ENCODE results near the gene TMEM117.
"Not testable (repeated sequence)": the region's sequence is repeated elsewhere in the genome, so short reads cannot be mapped to it uniquely, and the experiment has no call there.

The TMEM117 gene

DNA sequence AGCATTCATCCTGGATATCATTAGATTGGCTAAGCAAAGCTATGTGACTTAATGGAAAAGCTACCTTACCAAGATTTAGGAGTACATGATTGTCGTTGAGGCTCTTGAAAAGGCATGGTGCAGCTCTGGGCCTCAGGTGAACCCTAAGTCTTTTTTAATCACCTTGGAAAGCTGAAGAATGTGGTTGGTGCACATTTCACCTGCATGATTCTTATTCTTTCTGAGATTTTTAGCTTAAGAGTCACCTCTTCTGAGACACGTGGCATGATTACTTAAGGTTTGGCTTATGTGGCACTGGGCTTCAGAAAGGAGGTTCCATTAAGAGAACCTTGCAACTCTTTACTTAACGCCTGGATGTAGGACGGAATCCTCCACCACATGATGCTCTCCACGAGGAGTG lies 498.5 kb downstream of the TMEM117 start:
- no peak for DNase-seq

DNA sequence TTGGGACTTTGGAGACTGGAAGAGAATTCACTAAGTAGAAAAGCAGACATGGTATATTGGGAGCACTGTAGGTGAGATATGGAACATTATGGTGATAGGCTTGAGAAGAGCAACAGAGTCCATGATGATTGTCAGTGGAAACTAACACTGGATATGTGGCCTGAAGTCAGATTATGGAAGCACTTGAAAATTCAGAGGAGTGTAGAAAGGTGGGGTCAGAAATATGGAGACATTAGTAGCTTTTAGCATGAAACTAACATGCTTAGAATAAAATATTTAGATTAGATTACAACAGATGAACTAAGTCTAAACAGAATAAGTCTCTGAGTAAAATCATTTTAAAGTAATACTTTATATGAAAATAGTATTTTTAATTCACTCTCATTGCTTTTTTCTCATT lies 499.1 kb downstream of the TMEM117 start:
- no peak for DNase-seq

DNA sequence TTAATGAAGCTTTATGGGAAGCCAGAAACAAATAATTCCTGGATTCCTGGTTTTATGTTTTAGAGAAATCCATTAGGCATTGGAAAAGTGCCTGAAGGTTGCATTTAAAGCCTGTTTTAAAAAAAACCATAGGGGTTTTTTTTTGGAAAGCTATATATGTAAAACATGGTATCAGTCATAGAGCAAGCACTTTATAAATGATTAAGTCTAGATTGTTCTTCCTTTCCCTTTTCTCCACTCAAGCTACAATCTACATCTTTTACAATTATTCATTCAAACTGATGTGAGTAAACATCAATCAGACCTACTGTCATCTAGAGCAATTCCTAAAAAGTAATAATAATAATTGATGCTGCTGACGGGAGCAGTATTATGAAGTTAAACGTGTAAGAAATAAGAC lies 500.7 kb downstream of the TMEM117 start:
- no peak for DNase-seq

DNA sequence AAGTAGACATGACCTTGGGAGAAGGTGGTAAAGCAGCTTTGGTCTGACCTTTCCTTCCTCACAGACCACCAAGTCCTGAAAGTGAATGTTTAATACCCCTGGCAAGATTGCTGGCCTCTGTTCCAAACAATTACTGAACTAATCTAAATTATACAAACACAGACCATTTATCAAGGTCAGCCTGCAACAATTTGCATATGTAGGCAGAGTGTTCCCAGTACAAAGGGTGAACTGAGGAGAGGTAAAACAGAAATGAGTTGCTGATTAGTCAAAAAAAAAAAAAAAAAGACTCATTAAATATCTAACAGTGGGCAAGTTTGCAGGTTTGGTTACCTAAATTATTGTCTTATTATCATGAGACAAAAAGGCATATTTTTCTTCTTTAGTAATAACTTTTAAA lies 506.5 kb downstream of the TMEM117 start:
- no peak for DNase-seq

DNA sequence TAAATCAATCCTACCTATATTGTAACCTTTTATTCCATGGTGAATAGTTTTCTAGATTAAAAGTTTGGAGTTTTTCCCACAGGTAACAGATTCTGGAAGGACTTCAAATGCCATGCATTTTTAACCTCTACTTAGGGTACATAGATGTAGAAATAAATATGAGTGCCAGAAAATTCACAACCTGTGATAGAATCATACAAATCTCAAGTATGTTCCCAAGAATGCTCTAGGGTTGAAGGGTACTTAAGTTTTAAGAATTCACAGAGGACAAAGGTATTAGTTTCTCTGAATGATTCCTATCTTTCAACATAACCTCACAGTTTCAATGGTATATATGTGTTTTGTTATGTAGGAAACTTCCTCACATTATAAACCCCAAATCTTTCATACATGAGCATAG lies 511.3 kb downstream of the TMEM117 start:
- DNase-seq: no peak

DNA sequence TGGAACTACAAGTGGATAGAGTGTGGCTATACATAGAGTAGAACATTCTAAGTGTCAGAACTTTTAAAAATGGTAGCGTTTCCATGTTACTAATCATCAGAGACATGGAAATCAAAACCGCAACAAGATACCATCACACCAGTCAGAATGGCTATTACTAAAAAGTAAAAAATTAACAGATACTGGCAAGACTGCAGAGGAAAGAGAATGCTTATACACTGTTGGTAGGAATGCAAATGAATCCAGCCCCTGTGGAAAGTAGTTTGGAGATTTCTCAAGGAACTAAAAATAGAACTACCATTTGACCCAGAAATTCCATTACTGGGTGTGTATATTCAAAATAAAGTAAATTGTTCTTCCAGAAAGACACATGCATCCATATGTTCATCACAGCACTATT lies 521.6 kb downstream of the TMEM117 start:
- DNase-seq: no peak

DNA sequence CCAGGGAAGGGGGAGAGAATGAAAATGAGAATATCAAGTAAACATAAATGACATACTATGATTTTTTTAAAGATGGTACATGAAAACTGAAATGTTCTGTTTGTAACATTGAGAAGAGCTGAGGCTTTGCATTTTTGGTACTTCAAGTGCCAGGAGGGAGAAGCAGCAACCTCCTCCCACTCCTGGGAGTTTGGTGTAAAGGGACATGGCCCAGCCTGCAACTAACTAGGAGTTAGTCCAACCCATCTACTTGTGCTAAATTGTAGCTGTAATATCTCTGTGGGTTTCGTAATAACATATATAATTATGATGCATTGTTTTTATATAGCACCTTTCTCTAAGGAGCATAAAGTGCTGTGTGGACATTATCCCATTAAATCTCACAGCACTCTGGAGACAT lies 522.8 kb downstream of the TMEM117 start:
- DNase-seq: no peak

DNA sequence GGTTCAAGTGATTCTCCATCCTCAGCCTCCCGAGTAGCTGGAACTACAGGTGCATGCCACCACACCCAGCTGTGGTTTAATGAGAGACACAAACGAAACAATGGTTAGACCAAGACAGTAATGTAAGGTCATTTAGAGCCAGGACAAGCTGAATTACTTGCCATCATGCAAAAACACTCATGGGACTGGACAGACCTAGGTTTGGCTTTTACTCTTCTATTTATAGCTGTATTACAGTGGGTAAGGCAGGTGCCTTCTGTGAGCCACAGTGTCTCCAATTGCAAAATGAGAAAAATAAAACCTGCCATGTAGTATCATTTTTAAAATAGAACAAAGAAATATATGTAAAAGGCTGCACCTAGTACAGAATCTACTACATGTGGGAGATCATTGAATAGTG lies 527.1 kb downstream of the TMEM117 start:
- DNase-seq: no peak

DNA sequence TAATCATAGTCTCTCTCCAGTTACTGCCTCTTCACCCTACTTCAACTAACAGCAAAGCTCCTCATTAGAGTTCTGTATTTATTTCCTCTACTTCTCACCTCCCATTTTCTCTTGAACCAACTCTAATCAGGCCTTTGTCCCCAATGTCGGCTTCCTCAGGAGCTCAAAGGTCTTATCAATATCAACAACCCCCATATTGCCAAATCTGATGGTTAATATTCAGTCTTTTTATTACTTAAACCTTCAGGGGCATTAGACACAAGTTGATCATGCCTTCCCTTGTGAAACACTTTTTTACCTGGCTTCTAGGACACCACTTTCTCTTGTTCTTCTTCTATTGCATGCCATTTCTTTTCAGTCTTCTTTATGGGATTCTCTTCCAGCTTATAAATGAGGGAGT lies 531.3 kb downstream of the TMEM117 start:
- no peak for DNase-seq

DNA sequence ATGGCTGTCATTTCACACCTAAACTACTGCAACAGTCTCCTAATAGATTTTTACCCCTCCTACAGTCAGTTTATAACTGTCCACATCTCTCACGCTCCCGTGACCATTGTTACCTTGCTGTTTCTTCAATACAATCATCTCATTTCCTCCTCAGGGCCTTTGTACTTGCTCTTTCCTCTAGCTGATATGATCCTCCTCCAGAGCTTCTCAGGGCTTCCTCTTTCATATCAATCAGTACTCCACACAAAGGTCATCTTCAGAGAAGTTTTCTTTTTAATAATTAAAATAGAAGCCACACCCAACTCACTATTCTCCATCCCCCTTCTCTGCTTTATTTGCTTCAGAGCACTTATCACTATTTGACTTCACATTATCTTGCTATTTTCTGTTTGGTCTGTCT lies 532.0 kb downstream of the TMEM117 start:
- no peak for DNase-seq

DNA sequence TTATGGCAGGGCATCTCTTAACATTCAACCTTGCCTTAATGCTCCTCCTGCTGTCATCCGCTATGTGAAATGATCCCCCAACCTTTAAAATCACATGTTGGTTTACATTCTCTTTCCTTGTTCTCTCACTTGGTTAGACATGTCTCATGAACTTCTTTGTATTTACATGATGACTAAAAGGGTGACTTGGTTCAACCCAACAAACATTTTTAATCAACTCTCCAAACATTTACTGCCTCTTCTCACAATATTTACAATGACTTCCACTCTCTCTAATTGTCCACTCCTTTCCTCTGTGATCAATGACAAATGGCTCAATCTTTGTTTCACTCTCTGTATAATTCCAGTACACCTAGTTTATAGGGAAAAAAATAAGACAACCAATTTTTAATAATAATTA lies 534.1 kb downstream of the TMEM117 start:
- no peak for DNase-seq

DNA sequence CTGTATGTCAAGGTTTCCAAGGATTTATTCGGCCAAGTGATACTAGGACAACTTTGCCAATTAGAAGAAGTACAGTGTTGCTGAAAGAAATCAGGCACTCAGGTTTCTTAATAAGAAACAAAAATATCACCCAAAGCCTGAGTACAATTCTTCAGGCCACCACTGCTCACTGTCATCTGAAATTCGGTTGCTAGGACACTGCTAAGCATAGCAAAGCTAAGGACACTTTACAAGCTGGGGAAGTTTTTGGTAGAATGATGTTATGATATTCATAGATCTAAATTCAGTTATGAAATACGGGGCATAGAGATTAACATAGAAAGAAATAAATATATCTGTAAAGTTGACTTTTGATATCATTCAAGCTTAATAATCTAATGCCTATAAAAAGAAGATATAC lies 535.1 kb downstream of the TMEM117 start:
- DNase-seq: no peak

DNA sequence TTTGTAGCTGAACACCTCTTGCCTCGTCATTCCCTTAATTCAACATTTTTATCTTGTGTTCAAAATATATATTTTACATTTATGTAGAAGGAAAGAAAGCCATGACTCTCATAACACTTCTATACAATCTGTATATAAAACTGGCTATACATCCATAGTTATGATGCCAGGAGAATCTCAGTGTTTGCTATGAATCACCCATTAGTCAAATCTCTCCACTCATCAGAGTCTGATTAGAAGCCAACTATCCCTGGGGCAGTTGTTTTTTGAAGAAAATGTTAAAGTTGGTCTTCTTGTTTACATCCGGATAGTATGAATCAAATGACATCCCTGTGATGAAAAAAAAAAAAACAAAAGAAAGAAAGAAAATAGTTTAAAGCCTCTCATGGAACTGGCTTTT lies 536.4 kb downstream of the TMEM117 start:
- no peak for DNase-seq

DNA sequence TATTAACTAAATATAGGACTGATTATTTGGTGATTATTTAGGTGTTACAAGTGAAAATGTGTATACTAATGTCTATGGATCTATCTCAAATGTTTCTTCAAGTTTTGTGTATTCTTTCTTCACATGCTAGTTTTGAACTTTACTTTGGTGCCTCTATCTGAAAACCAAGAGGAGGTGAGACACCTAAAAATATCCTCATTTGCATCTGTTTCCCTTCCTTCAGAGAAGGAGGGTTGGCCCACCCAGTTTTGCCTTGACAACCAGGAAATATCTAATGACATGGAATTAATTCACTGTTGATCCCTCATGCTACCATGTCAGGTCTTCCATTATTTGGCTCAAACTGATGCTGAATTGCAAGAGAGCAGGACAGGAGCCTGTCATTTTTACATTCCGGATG lies 539.8 kb downstream of the TMEM117 start:
- DNase-seq: no peak

DNA sequence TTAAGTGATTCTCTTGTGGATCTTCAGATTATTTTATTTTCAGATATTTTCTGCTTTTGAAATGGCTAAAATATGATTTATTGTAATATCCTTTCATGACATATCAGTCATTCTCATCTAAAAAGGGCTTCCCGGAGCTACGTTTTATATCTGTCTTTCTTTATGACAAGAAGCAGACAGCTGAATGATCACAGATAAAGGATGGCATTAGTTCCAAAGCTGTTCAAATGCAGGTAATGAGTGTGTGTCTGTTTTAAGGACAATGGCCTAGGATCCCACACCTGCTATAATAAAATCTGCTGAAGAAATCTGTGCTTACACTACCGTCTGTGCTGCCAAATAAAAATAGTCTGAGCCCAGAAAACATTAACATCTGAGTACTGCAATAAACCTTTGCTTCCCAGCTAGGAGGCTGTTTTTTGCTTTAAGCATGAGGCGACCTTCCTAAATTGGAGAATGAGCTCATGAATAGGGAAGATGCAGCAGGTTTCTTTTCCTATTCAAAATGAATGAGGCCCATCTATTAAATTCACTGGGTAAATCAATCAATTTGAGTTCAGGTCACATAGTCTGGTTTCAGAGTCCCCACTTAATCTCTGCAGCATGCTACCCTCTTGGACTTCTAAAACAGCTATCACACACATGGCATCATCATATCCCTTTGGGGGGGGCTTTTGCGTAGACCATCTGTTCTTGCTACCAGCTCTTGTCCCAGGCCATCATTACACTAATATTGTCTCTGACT lies 541.7 kb downstream of the TMEM117 start:
- no peak for DNase-seq

DNA sequence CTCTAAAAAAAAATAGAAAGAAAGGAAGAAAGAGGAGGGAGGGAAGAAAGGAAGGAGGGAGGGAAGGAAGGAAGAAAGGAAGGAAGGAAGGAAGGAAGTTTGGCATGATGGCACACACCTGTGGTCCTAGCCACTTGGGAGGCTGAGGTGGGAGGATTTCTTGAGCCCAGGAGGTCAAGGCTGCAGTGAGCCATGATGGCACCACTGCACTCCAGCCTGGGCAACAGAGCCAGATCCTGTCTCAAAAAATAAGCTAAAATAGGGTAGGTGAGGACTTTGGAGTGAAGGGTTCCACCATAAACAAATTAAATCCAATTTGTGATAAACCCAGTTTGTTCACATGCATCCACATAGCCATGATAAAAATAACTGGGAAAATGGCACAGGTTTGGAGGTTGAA lies 543.2 kb downstream of the TMEM117 start:
- not testable (repeated sequence) for DNase-seq

DNA sequence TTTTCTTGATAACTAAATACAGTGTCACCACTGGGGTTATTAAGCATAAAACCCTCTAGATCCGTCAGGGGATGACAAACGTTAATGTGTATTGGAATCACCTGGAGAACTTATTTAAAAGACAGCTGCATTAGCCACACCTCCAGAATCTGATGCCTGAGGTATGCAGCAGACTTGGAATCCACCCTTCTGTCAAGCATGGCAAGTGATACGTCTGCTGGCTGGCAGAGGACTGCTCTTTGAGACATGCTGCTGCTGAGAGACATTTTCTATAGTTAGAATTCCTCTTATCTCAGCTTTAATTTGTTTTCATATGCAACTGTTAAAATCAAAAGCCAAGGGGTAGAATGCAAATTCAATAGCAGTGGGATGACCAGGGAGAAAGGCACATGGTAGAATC lies 544.0 kb downstream of the TMEM117 start:
- no peak for DNase-seq

DNA sequence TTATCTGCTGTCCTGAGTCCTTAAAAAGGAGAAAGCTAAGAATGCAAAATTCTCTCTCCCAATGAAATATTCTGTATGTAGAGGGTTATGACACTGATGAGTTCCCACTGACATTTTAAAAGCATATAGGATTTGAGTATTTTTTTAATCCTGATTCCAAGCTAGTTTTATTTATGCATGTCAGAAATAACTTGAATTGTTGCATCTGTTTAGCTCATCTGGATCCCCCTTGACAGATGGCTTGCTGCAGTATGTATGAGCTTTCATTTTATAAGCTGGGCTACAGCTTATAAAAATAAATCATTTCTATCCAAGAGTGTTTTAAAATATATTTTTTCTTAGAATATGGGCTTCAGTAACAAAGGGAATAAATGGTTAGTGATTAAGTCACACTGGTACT lies 545.0 kb downstream of the TMEM117 start:
- DNase-seq: no peak

DNA sequence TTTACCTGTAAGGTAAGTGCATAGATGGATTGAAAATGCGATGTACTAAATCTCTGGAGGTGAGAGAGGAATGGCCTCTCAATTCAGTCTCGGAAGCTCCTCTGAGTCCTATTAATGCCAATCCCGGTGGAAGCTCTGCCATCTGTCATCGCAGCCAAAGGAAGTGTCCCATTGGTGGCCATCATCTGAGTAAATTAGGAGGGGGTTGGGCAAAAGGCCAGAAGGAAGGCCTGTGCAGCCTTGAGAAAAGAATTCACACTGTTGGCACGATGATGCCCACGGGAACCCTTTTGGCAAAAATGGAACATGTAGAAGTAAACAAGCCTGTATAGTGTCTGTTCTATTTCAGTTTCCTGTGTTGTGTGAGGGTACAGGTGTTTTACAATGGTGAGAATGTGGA lies 545.5 kb downstream of the TMEM117 start:
- no peak for DNase-seq

DNA sequence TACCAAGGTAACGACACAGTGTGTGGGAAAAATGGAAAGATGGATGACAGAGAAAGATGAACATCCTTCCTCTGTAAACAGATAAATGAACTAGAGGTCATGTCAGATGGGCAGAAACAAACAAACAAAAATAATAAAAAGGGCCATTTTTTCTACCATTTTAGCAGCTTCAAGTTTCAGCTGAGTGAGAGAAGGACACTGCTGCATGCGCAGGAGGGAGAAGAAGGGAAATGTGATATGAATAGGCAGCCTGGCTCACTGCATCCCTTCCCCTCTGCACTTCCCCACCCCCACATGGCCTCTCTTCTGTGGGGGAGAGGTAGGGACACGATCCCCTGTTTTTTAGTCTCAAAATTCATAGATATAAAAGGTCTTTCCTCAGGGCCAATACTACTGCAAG lies 548.3 kb downstream of the TMEM117 start:
- DNase-seq: no peak

DNA sequence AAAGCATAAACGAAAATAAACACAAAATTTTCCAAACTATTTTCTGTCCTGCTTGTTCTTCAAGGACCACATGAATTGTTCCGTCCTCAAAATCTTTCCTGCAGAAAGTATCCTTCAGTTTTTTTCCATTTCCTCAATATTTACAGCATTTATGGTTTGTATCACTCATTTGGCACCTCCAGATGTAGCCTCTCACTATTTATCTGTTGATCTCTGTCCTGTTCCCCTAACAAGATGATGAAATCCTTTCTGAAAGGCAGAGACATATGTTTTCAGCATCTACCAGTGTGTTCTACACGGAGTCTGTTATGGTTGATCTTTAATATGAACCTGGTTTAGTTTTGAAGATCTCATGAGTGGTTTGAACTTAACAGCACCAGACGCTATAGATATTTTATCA lies 550.1 kb downstream of the TMEM117 start:
- no peak for DNase-seq

DNA sequence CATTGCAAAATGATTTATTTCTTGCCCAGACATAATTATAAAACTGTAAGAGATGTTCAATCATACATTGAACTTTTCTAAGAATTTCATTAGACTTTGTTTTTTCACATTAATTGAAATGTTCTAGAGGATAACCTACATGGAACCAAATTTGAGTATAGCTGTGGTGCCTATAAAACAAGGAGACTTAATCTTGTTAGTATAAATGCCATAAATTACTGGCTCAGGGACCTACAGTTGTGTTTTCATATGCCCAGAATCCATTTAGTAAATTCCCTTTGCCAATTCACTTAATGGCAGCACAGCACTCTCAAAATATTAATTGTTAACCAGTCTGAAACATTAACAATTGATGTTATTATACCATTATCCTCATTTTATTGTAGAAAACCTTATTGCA lies 551.7 kb downstream of the TMEM117 start:
- DNase-seq: no peak

DNA sequence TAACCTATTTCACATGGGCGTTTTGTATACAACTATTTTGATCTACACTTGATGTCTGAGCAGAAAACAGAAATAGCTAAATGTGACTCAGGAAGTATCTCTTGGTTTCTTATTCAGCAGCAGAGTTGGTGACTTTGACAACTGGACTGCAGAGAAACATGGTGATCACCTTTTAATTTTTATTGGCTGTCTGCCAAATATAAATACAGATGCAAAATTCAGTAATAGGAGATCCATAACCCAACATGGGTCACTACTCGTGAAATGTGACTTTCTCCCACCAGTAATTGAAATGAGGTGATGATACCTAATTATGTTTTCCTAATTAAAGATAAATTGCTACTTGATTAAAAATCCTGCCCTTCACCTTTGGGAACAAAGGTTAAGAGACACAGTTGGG lies 553.2 kb downstream of the TMEM117 start:
- DNase-seq: no peak

DNA sequence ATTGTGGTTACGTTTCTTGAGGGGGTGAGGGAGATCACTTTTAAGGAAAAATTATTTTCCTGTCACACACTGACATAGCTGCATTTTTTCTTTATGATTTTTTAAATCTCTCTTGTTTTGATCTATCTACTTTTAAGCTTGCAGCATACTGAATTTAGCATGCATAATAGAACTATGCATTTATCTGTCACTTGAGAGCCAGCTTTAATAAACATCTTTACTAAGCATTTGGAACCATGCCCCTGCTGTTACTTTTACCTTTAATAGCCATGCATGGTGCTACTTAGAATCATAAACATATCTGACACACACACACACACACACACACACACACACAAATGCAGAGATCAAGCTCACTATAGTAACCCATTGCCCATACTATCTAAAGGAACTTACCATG lies 554.0 kb downstream of the TMEM117 start:
- DNase-seq: no peak

DNA sequence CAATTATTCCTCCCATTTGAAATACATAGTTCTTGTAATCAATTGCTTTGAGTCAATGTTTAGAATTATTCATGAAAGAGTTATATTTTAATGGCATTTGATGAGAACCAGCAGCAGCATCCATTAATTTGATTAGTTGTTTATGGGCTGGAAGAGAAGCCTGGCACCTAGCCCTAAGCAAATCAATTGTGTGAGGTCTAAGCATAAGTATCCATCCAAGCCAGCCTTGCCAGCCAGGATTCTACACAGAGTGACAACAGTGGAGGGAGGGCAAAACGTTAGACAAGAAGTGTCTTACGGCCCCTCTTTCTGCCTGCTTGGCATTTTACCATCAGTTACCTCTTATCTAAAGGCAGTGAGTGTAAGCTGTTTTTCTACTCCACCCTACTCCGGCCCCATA lies 561.8 kb downstream of the TMEM117 start:
- DNase-seq: no peak

DNA sequence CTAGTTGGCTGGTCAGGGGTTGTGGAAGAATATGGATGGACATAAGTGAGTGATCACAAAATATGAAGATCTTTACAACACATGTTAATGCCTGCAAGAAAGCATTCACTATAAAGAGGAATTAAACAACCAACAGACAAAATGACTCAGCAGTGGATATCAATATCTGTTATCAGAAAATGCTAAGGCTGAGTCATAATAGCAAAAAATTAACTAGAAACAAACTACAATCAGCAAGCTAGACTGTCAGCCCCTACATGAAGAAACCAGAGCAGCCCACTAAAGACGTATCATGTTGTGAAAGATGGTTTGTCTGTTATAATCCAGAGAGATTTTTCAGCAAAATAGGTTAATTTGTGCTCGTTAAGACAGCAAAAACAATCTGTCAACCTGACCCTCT lies 567.3 kb downstream of the TMEM117 start:
- no peak for DNase-seq

Measured in stimulated activated CD4-positive, alpha-beta T cell treated with anti-CD3 and anti-CD28 coated beads, Interleukin-15, amount 100 ng/mL, for 24 hours (primary cell).